Right lobe of liver (tissue), 6 donors: Measurements from ENCODE around the gene PYGO1. TPM values are rescaled to one million over a fixed set of nuclear protein-coding genes. Genes with fewer than 3 reads are reported as not detected.

Experiments
- ATAC-seq, 4 donors: fragments of 200-7000 bp; cut with Tn5 transposase; one replicate each; pipeline ENCODE4 v1.9.1; 2020; ENCODE audit warnings: mild to moderate bottlenecking in 4 of 4, moderate library complexity in 4 of 4
- DNase-seq, 3 donors: peaks; one replicate each; pipeline ENCODE4 v3.0.0-alpha.2; 2020
- H3K27ac ChIP-seq, 3 donors: fragments of 200-600 bp; one replicate each; pipeline ENCODE4 v1.8.0; 2022
- H3K27me3 ChIP-seq, 2 donors: fragments of 200-600 bp; one replicate each; pipeline ENCODE4 v1.8.0; 2022
- H3K36me3 ChIP-seq, 4 donors: fragments of 200-600 bp; sonication (generic) in 1 of 4; one replicate each; pipeline versions ENCODE4 v1.5.1 to v1.8.0; 2017 to 2022; ENCODE audit warnings: control low read depth in 1 of 4
- H3K4me1 ChIP-seq, 4 donors: fragments of 200-600 bp; sonication (generic) in 1 of 4; one replicate each; pipeline versions ENCODE4 v1.5.1 to v1.8.0; 2017 to 2022; ENCODE audit warnings: control low read depth in 1 of 4
- H3K4me3 ChIP-seq, 3 donors: fragments of 200-600 bp; one replicate each; pipeline ENCODE4 v1.8.0; 2022
- H3K9me3 ChIP-seq, 4 donors: fragments of 200-600 bp; sonication (generic) in 1 of 4; one replicate each; pipeline versions ENCODE4 v1.5.1 to v1.8.0; 2017 to 2022; ENCODE audit warnings: control low read depth in 1 of 4
- CTCF ChIP-seq, 4 donors: fragments of 200-600 bp in 3 of 4; fragments of 450-650 bp in 1 of 4; IDR thresholded peaks; one replicate each; pipeline versions ENCODE4 v1.5.1 to v1.8.0; 2016 to 2022; ENCODE audit warnings: antibody characterized with exemption in 4 of 4, mild to moderate bottlenecking in 2 of 4
- POLR2A ChIP-seq: fragments of 450-650 bp; IDR thresholded peaks from one replicate; pipeline ENCODE4 v1.6.1; 2017; ENCODE audit warnings: antibody characterized with exemption, mild to moderate bottlenecking
- WGBS: methylation state at CpG from one replicate; pipeline ENCODE4 v1.1.6; 2018; ENCODE audit warnings: low coverage, low lambda C conversion rate; ENCODE audit not compliant: insufficient coverage; ENCODE audit errors: missing lambda C conversion rate; 5-methylcytosine and 5-hydroxymethylcytosine counted together
- intact Hi-C, 2 donors: fragments of 100-400 bp; cut with DNase I; formaldehyde crosslinking; loops; one replicate each; pipeline versions ENCODE4 v1.11.2 to v1.14.1; 2022
- total RNA-seq, 6 experiments: library from RNA; depleted of rRNA in 2 of 6; stranded (reverse); fragments of >200 nt in 2 of 6; fragmentation: NEBNext Ultra II Directional in 3 of 6; extraction: Animal tissue kit (Norgen Biotek cat#: 25700) in 3 of 6; gene quantifications; one replicate each; pipeline versions ENCODE4 v1.1.0 to v1.2.4, GENCODE V29; 2016 to 2023
- donor health status: DM: no; HTN: yes; CAD: no.
- donor health status: DM: no; HTN: no; CAD: no.
- donor health status: DM: no; HTN: no; CAD: no.
- donor health status: DM: no; HTN: yes; CAD: no.
- donor health status: DM: no; HTN: yes; CAD: no.

Gene PYGO1
- total RNA-seq, 6 experiments from 2014 or later, result 0.09 to 0.27 (median 0.19) TPM

DNA sequence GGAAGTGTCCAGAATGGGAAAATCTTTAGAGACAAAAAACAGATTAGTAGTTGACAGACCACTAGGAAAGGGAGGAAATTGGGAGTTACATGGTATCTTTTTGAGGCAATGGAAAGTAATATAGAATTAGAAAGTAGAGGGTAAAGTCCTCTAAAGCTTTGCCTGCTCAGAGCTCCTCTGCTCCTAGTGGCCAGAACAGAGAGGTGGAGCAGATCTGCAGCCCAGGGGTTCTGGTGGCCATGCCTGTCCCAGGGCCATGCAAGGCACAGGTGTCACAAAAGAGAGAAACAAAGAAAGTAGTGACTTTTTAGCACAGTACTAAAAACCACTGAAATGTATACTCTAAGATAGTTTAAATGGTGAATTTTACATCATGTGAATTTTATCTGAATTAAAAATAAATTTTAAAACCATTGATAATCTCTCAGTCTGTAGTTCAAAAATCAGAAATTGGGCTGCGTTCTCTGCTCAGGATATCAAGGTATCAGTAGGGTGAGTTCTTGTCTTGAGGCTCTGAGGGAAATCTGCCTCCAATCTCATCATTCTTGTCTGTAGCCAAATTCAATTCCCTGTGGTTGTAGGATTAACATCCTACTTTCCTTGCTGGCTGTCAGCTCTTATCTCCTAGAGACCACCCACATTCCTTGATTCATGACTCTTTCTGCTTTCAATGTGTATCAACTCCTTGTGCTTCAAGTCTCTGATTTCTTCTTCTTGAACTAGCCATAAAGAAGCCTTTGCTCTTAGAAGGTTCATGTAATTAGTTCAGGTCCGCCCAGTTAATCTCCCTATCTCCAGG is 23.6 kb downstream of the PYGO1 start:
- no peak for DNase-seq
- TF ChIP-seq CTCF (IDR thresholded peaks at IDR 0.05) (no peak), POLR2A (no peak)

DNA sequence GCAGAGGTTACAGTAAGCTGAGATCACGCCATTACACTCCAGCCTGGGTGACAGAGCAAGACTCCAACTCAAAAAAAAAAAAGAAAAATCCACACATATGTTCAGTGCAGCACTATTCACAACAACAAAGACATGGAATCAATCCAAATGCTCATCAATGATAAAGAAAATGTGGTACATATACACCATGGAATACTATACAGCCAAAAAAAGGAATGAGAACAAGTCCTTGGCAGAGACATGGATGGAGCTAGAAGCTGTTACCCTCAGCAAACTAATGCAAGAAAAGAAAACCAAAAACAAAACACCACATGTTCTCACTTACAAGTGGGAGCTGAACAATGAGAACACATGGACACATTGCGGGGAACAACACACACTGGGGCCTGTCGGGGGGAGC is 25.5 kb downstream of the PYGO1 start:
- Histone ChIP-seq H3K4me3 (no peak overlapping the region), H3K9me3 (no peaks in the 10 kb centered on the region), H3K36me3 (no peaks in the 10 kb centered on the region), H3K4me1 (no peaks in the 10 kb centered on the region), H3K27ac (no peak overlapping the region), H3K27me3 (no peaks in the 10 kb centered on the region)
- ATAC-seq (no peak), DNase-seq (no peak)
- 60% methylated on average over 3 of the region's 3 CpGs for WGBS
- TF ChIP-seq CTCF (IDR thresholded peaks at IDR 0.05), result no peak
- no peak for TF ChIP-seq POLR2A
- intact Hi-C loops, result no loop called here

More for the DNA sequence above, 23.6 kb downstream of the PYGO1 start:
- H3K27ac ChIP-seq, result no peak overlapping the region
- no peak overlapping the region for H3K4me3 ChIP-seq
- H3K4me1 ChIP-seq, result no peaks in the 10 kb centered on the region
- H3K36me3 ChIP-seq, result no peaks in the 10 kb centered on the region
- 76% methylated on average over 2 of the region's 2 CpGs for WGBS
- intact Hi-C loops, result no loop called here
- no peaks in the 10 kb centered on the region for H3K9me3 ChIP-seq
- ATAC-seq, result peak in 1 of 4 donors; percentile 38
- no peaks in the 10 kb centered on the region for H3K27me3 ChIP-seq

- TF ChIP-seq POLR2A (no peak), CTCF (IDR thresholded peaks at IDR 0.05) (no peak)
- Histone ChIP-seq H3K9me3 (peaks cover 0 to 3% (median 0%) of the 10 kb centered on the region in 4 donors), H3K27me3 (no peaks in the 10 kb centered on the region), H3K4me1 (no peaks in the 10 kb centered on the region), H3K4me3 (no peak overlapping the region), H3K27ac (no peak overlapping the region), H3K36me3 (no peaks in the 10 kb centered on the region)
- DNase-seq, result no peak
- intact Hi-C loops, result no loop called here
- no peak for ATAC-seq
- WGBS, result 63% methylated on average over 4 of the region's 4 CpGs
Measured at GRCh38 chr15:55555089-55555488, 33.1 kb downstream of the PYGO1 start.

DNA sequence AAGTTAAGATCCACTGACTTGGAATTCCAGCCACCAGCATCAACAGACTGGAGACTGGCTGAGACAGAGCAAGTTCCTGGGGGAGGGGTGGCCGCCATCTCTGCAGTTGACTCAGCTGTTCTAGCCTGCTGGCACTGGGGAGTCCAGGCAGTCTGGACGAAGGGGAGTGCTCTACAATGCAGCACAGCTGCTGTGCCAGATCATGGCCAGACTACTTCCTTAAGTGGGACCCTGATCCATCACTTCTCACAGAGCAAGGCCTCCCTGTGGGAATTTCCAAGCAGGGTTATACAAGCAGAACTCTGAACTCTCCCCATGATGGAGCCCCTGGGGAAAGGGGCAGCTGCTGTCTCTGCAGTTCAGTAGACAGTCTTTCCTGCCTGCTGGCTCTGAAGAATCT is 35.2 kb downstream of the PYGO1 start:
- no CpG with 5 or more reads among the region's 2 CpGs for WGBS
- no peak overlapping the region for H3K27ac ChIP-seq
- ATAC-seq, result no peak
- H3K27me3 ChIP-seq, result no peaks in the 10 kb centered on the region
- H3K4me1 ChIP-seq, result no peaks in the 10 kb centered on the region
- H3K9me3 ChIP-seq, result peaks cover 0 to 3% (median 0%) of the 10 kb centered on the region in 4 donors
- intact Hi-C loops, result no loop called here
- TF ChIP-seq CTCF (IDR thresholded peaks at IDR 0.05) (no peak), POLR2A (no peak)
- no peak overlapping the region for H3K4me3 ChIP-seq
- DNase-seq, result no peak
- H3K36me3 ChIP-seq, result no peaks in the 10 kb centered on the region
